ENCODE measurements around the gene TMEM213.

- TF ChIP-seq CTCF (IDR thresholded peaks at IDR 0.05; ENCODE audit: insufficient read depth, low read depth, low read length) (no peak), EZH2 (IDR thresholded peaks at IDR 0.05; ENCODE audit: insufficient read depth, low read length) (no peak)
Observed at GRCh38 chr7:138797715-138798320, at the start of gene TMEM213, which contains the start of gene ATP6V0A4.
